SKM-1 (cell line): ENCODE measurements around the gene GLRX.

Source experiments
- DNase-seq: peaks from one replicate; lab custom pipeline; 2025; ENCODE audit not compliant: unreplicated experiment; lab: John Stamatoyannopoulos, UW

The GLRX gene

DNA sequence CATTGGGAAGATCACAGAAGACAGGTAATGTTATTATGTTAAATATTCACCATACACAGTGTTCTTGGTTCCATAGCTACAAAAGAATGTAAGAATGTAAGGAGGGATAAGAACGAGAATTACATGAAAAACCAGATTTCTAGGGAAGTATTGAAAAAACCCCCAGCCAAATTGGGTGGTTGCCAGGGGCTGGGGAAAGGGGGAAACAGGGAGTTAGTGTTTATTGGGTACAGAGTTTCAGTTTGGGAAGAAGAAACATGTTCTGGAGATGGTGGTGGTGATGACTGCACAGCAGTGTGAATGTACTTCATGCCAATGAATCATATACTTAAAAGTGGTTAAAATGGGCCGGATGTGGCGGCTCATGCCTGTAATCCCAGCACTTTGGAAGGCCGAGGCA lies 40.3 kb downstream of the GLRX start:
- DNase-seq, result no peak

DNA sequence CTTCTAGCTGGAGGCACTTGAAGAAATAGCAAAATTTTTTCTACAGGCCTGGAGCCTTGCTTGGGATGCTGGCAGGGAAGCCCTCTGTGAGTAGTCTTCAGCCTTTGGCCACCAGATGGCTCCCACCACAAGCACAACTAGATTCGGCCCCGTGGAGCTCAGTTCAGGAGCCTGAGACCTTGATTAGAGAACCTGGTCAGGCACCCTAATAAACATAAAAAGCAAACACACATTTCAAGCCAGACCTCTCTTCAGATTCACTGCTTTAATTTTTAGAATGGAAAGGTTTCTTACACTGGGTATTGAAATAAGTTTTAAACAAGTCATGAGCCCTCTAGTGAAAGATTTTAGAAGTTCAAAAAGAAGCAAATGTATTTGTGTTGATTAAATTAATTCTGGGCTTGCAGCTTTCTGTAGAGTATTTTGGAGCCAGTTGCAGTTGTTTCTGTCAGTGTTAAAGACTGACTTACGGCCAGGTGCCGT lies 41.4 kb downstream of the GLRX start:
- peak; percentile 76 for DNase-seq

DNA sequence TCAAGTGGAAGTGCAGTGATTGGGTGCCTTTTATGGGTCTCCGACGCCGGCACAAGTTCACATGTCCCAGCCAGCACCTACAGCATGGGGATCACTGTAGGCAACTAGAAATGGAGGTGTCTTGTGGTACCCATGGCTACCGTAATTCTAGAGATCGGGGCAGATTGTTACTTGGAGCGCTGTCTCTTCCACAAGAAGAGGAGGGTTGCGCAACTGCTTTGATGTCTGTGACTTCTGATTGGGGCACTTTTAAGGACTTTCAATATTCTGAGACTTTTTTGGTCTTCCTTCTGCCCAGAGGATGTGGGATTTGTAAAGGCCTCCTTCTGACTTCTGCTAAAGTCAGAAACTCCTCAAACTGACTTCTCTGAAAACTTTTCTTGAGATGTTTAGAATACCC lies 41.9 kb downstream of the GLRX start:
- no peak for DNase-seq

DNA sequence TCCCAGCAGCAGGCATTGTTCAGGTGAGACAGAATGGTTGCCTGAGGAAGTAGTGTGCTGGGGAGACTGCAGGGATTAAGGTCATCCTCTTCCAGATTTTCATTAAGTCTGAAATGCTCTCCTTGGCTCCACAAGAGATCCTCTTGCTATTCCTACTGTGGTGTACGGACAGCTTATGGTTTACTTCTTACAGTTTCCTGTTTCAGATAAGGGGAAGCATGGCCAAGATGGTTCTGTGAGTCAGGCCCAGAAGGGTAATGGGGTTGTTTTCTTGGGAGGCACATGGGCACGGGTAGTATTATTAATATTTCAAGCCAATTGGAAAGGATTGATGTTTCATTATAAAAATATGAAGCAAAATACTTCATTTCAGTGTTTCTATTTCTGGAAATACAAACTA lies 42.9 kb downstream of the GLRX start:
- no peak for DNase-seq

DNA sequence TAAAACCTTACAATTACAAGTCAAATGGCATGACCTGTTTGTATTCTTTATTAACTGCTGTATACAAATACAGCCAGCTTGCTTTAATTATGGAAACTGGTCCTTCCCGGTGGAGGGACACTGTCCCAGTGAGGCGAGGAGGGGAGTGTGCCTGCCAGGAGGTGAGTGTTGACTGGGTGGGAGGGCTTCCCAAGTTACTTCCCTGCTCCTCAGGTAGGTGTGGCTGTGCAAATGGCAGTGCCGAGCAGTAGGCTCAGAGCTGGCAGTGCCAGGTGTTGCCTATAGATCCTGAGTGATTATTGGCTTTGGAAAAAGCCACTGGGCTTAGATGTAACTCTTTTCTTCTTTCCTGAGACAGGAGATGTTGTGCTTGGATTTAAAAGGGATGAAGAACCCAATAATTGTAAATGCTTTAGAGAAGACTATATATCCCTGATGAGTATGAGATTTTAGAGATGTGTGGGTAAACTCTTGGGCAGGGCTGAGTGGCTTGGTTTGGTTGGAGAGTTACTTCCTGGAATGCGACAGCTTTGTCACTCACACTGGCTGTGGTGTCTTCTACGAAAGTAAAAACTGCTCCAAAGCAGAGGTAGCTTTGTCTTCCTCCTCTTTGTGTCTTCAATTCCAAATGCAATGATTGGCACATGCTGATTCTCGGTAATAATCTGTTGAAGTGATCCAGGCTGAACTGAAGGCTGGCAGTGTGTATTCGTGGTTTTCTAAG lies 43.7 kb downstream of the GLRX start:
- DNase-seq, result no peak

DNA sequence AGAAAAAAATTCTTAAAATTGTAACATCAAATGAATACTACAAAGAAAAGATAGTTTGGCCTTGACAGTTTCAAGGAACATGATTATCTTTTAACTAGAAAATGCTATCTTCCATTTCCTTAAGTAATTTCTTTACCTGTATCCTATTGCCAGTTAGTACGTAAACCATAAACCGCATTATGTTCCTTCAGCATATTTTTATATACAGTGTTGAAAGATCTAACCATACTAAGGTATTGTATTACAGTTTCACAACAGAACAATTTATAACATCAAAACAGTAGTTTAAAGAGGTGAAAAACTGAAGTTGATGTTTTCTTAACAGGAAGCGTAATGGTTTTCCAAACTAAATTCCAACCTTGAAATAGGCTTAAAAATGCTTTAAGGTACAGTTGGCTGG lies 45.1 kb downstream of the GLRX start:
- no peak for DNase-seq

DNA sequence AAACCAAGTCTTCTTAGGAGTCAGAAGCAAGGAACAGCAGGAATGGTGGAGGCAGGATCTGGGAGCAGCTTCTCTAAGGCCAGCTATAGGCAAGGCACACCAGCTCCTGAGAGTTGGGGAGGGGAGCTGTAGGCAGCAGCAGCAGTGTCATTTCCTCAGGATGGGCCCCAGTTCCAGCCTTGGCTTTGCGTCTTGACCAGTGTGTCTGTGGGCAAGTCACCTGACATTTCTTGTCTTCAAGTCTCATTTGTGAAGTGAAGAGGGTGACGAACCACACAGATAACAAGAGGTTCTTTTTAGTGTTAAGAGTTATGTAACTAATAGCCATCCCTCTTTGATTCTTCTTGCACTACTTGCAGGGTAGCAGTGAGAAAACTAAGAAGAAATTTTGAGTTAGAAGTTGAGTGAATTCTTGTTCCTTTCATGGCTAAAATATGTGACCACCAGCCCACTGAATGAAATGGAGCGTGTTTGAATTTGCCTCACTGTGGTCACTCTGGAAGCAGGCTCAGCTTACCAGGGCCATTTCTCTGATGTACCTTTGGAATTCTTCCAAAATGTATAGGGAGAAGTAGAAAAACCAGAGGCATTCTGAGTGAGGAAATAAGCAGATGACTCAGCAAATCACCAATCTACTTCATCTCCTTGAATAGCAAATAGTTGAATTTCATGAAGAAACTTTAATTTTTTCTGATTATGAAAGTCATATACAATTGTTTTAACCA lies 49.0 kb downstream of the GLRX start:
- peak; percentile 18 for DNase-seq

DNA sequence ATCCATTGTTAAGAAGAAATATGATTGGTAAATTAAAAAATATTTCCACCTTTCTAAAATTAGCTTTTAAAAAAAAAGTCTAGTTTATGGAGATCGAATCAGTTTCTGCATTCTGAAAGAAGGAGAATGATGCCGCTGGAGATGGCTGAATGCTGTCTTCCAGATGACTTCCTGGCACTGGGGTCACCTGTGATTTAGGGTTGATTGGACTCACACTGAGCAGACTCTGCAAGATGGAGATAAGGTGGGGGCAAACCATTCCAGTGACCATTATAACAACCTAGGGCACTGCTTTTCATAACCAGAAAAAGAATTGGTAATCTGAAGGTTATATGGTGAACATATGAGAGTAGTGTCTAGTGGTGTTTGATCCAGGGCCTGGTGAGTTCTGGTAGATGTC lies 50.6 kb downstream of the GLRX start:
- DNase-seq, result no peak

DNA sequence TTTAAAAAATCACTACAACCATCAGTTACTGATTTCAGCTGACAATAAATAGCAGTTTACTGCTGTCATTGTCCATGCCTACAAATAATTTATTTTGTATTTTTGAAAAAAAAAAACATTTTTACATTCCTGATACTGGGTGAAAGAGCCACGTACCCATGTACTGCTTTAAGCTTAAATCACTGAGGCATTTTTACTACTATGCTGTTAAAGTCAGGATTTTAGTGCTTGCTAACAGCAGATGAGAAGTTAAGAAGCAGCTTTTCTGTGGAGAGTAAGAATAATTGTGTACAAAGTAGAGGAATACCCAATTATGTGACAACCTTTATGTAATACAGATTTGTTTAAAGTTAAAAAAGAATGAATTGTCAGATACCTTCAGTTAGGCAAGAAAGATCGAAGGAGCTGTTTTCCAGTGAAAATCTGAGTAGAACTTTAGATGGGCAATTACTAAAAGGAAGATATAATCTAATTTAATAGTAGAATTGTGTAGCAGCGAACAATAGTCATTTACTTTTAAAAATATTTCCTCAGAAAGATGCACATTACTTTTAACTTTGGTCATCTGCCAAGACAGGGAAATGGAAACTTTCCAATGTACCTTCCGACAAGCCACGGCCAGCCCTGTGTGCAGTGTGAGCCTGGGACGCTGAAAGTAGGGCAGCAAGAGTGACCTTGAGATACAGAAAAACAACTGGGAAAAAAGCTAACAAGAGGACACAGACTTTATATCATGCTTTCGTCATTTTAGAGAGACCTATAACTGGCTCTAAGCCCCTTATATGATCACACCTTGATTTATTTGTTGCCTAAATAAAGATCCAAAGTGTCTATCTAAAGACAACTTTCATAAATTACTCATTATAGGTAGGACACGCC lies 51.5 kb downstream of the GLRX start:
- DNase-seq, result no peak

DNA sequence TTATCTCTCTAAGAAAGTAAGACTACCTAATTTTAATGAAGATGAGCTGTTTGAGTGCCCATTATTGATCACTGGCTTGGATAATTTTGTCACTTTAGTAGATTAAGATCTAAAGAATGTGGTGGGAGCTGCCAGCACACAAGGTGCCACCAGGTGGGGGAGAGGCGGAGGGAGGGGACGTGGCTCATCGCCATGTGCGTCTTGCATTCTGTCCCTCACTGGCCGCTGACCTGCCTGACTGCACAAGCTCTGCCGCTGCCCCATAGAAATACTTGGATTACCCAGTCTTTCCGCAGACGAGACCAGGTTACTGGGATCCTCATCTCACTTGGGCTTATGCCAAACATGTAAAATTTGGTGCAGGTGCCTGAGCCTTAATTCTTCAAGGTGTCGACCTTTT lies 53.8 kb downstream of the GLRX start:
- no peak for DNase-seq

DNA sequence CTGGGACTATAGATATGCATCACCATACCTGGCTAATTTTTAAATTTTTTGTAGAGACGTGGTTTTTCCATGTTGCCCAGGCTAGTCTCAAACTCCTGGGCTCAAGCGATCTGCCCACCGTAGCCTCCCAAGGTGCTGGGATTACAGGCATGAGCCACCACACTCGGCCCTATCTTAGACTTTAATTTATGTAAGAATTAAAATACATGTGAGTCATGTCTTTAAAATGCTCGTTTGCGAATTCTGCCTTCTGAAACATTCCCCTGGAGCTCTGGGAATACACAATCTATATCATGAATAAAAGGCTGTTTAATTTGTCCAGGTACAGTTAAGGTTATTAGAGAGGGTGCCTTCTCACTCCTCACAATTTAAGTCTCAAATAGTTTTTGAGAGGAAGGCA lies 58.6 kb downstream of the GLRX start:
- no peak for DNase-seq
